ENCODE measurements around the gene ALOX12B. TPM values are rescaled to one million over a fixed set of nuclear protein-coding genes. Genes with fewer than 3 reads are reported as not detected.

The ALOX12B gene
- not detected for total RNA-seq

GRCh38 chr17:8087075-8087951 lies at the start of gene ALOX12B:
ALOX12B (minus strand) TSS chr17:8087716; CDS start chr17:8087442, 274 bp downstream.
- Histone ChIP-seq H3K36me3 (no peaks in the 10 kb centered on the region), H3K9me3 (no peaks in the 10 kb centered on the region), H3K4me1 (no peaks in the 10 kb centered on the region), H3K27me3 (no peaks in the 10 kb centered on the region), H3K27ac (no peak within 1 kb of the TSS), H3K4me3 (replicated peaks in 1 of 3) (no peak within 1 kb of the TSS)
- TF ChIP-seq POLR2A (IDR thresholded peaks at IDR 0.05) (no peak), CTCF (IDR thresholded peaks at IDR 0.05) (no peak)
- intact Hi-C loops (cut with DNase I): no loop called here
- DNase-seq: no peak
- WGBS, 2 donors: 74 to 80% methylated on average over 17 to 20 of the region's 20 CpGs

- 90 to 94% methylated on average over 4 of the region's 4 CpGs for WGBS, 2 donors
- intact Hi-C loops (cut with DNase I): no loop called here
- no peak for DNase-seq
- no peak overlapping the region for H3K27ac ChIP-seq
- no peaks in the 10 kb centered on the region for H3K36me3 ChIP-seq
- H3K27me3 ChIP-seq: no peaks in the 10 kb centered on the region
- no peak overlapping the region for H3K4me3 ChIP-seq (replicated peaks in 1 of 3)
- peaks cover 9 to 10% of the 10 kb centered on the region in 2 donors for H3K4me1 ChIP-seq
- TF ChIP-seq POLR2A (IDR thresholded peaks at IDR 0.05): no peak
- no peak for TF ChIP-seq CTCF (IDR thresholded peaks at IDR 0.05)
- no peaks in the 10 kb centered on the region for H3K9me3 ChIP-seq
Measured at GRCh38 chr17:8133941-8134340, 46.4 kb upstream of the ALOX12B start.

GRCh38 chr17:8133399-8133798 lies 45.9 kb upstream of the ALOX12B start:
- WGBS, 2 donors: 65 to 70% methylated on average over 12 of the region's 12 CpGs
- intact Hi-C loops (cut with DNase I): no loop called here
- no peak for DNase-seq

GRCh38 chr17:8131844-8132441 lies 44.4 kb upstream of the ALOX12B start:
- TF ChIP-seq CTCF (IDR thresholded peaks at IDR 0.05) (no peak), POLR2A (IDR thresholded peaks at IDR 0.05) (no peak)
- Histone ChIP-seq H3K36me3 (no peaks in the 10 kb centered on the region), H3K9me3 (no peaks in the 10 kb centered on the region), H3K4me1 (peaks cover 0 to 5% of the 10 kb centered on the region in 2 donors), H3K4me3 (replicated peaks in 1 of 3) (no peak overlapping the region), H3K27ac (no peak overlapping the region), H3K27me3 (no peaks in the 10 kb centered on the region)
- intact Hi-C loops (cut with DNase I): no loop called here
- 78 to 85% methylated on average over 3 of the region's 3 CpGs for WGBS, 2 donors
- no peak for DNase-seq

More at GRCh38 chr17:8133399-8133798, 45.9 kb upstream of the ALOX12B start:
- TF ChIP-seq CTCF (IDR thresholded peaks at IDR 0.05): no peak
- TF ChIP-seq POLR2A (IDR thresholded peaks at IDR 0.05): no peak
- no peaks in the 10 kb centered on the region for H3K27me3 ChIP-seq
- peaks cover 8 to 9% of the 10 kb centered on the region in 2 donors for H3K4me1 ChIP-seq
- H3K27ac ChIP-seq: no peak overlapping the region
- H3K9me3 ChIP-seq: no peaks in the 10 kb centered on the region
- no peak overlapping the region for H3K4me3 ChIP-seq (replicated peaks in 1 of 3)
- no peaks in the 10 kb centered on the region for H3K36me3 ChIP-seq

Data from thyroid gland (tissue), 4 donors.